Hepatocyte (in vitro differentiated cells): ENCODE measurements around the gene FAM53B. TPM values are rescaled to one million over a fixed set of nuclear protein-coding genes. Genes with fewer than 3 reads are reported as not detected.
A peak's percentile ranks its signal among the peaks of the same experiment; 100 is the strongest.

Experiments
- DNase-seq: peaks from one replicate; pipeline ENCODE4 v3.0.0-alpha.2; 2016; ENCODE audit warnings: low spot score
- H2AFZ ChIP-seq: fragments of 200-600 bp; sonication (generic); 2 replicates; pipeline ENCODE4 v1.6.0; 2016; ENCODE audit warnings: antibody characterized with exemption, mild to moderate bottlenecking
- H3K27ac ChIP-seq: fragments of 200-600 bp; sonication (generic); 2 replicates; pipeline ENCODE4 v1.5.1; 2016; ENCODE audit warnings: mild to moderate bottlenecking
- H3K27me3 ChIP-seq: fragments of 200-600 bp; sonication (generic); 2 replicates; pipeline ENCODE4 v1.6.1; 2016
- H3K36me3 ChIP-seq: fragments of 200-600 bp; sonication (generic); replicated peaks from 2 replicates; pipeline ENCODE4 v1.5.1; 2016; ENCODE audit warnings: low read depth; ENCODE audit not compliant: insufficient read depth
- H3K4me1 ChIP-seq: fragments of 200-600 bp; sonication (generic); 2 replicates; pipeline ENCODE4 v1.5.1; 2016; ENCODE audit warnings: mild to moderate bottlenecking, moderate library complexity; ENCODE audit not compliant: insufficient read depth
- H3K4me2 ChIP-seq: fragments of 200-600 bp; sonication (generic); 2 replicates; pipeline ENCODE4 v1.6.0; 2016
- H3K4me3 ChIP-seq: fragments of 200-600 bp; sonication (generic); 2 replicates; pipeline ENCODE4 v1.5.1; 2016; ENCODE audit warnings: mild to moderate bottlenecking
- H3K79me2 ChIP-seq: fragments of 200-600 bp; sonication (generic); 2 replicates; pipeline ENCODE4 v1.6.0; 2017; ENCODE audit warnings: mild to moderate bottlenecking
- H3K9me2 ChIP-seq: fragments of 200-600 bp; sonication (generic); replicated peaks from 2 replicates; pipeline ENCODE4 v1.6.0; 2017; ENCODE audit warnings: mild to moderate bottlenecking; ENCODE audit not compliant: insufficient read depth
- H3K9me3 ChIP-seq: fragments of 200-600 bp; sonication (generic); 2 replicates; pipeline ENCODE4 v1.5.1; 2016; ENCODE audit warnings: low read depth, mild to moderate bottlenecking
- H4K20me1 ChIP-seq: fragments of 200-600 bp; sonication (generic); 2 replicates; pipeline ENCODE4 v1.6.0; 2016; ENCODE audit warnings: mild to moderate bottlenecking; ENCODE audit not compliant: insufficient read depth, poor library complexity, severe bottlenecking
- EZH2 ChIP-seq: fragments of 200-600 bp; sonication (generic); IDR thresholded peaks from 2 replicates; pipeline ENCODE4 v1.6.1; 2016; ENCODE audit warnings: antibody characterized with exemption, mild to moderate bottlenecking, borderline replicate concordance
- EZH2phosphoT487 ChIP-seq: fragments of 200-600 bp; sonication (generic); IDR thresholded peaks from one replicate; pipeline ENCODE4 v1.6.1; 2018; ENCODE audit warnings: antibody characterized with exemption, mild to moderate bottlenecking, low read depth, moderate library complexity; ENCODE audit not compliant: unreplicated experiment, severe bottlenecking
- WGBS: methylation state at CpG from one replicate; pipeline ENCODE4 v1.1.6; 2016; ENCODE audit warnings: low lambda C conversion rate; ENCODE audit errors: missing lambda C conversion rate; 5-methylcytosine and 5-hydroxymethylcytosine counted together
- polyA plus RNA-seq: library from polyadenylated mRNA; unstranded; fragments of >200 nt; fragmentation: Nextera tagmentation; extraction: Ambion mirVana; gene quantifications from 2 replicates; pipeline ENCODE4 v1.2.1, GENCODE V29; 2016
- total RNA-seq: library from RNA; depleted of rRNA; stranded (reverse); fragments of >200 nt; gene quantifications from 2 replicates; pipeline ENCODE4 v1.2.3, GENCODE V29; 2014
- TF ChIP-seq, protein P1 (sequence below): fragments of 200-600 bp; sonication (generic); IDR thresholded peaks from 2 replicates; pipeline ENCODE4 v1.5.1; 2016; ENCODE audit warnings: antibody characterized with exemption, mild to moderate bottlenecking; ENCODE audit not compliant: poor library complexity

The FAM53B gene
- total and polyA plus RNA-seq, 2 experiments from 2014 or later, result 10.3 to 23.6 TPM

DNA sequence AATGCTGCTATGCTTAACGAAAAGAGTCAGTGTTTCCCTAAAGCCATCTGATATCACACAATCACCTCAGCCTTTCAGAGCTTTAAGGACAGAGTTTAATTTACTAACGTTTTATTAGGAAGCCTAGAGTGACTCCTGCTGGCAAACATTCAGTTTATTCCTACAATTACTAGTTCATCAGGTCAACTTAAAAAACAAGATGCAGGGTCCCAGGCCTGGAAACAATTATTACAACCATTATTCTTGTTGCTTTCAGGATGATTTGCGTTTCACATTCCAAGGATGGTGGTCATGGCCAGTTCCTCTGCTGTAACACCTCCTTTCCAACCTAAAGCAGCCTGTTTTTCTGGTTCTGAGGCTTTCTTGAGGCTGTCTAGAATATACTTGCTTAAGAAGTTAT, 1.5 kb upstream of the FAM53B start:
- Histone ChIP-seq H3K9me2 (no peaks in the 10 kb centered on the region), H2AFZ (no peak overlapping the region), H3K27me3 (no peaks in the 10 kb centered on the region), H3K4me1 (peaks cover 23% of the 10 kb centered on the region), H4K20me1 (peaks cover 4% of the 10 kb centered on the region), H3K36me3 (no peaks in the 10 kb centered on the region), H3K4me3 (no peak overlapping the region), H3K79me2 (peaks cover 22% of the 10 kb centered on the region), H3K4me2 (peak overlapping the region; percentile 86), H3K27ac (peak overlapping the region; percentile 92), H3K9me3 (no peaks in the 10 kb centered on the region)
- 26% methylated on average over 3 of the region's 3 CpGs for WGBS
- DNase-seq, result peak; percentile 74
- TF ChIP-seq, protein P1, sequence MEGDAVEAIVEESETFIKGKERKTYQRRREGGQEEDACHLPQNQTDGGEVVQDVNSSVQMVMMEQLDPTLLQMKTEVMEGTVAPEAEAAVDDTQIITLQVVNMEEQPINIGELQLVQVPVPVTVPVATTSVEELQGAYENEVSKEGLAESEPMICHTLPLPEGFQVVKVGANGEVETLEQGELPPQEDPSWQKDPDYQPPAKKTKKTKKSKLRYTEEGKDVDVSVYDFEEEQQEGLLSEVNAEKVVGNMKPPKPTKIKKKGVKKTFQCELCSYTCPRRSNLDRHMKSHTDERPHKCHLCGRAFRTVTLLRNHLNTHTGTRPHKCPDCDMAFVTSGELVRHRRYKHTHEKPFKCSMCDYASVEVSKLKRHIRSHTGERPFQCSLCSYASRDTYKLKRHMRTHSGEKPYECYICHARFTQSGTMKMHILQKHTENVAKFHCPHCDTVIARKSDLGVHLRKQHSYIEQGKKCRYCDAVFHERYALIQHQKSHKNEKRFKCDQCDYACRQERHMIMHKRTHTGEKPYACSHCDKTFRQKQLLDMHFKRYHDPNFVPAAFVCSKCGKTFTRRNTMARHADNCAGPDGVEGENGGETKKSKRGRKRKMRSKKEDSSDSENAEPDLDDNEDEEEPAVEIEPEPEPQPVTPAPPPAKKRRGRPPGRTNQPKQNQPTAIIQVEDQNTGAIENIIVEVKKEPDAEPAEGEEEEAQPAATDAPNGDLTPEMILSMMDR, result peak; percentile 51
- TF ChIP-seq EZH2, result no peak

DNA sequence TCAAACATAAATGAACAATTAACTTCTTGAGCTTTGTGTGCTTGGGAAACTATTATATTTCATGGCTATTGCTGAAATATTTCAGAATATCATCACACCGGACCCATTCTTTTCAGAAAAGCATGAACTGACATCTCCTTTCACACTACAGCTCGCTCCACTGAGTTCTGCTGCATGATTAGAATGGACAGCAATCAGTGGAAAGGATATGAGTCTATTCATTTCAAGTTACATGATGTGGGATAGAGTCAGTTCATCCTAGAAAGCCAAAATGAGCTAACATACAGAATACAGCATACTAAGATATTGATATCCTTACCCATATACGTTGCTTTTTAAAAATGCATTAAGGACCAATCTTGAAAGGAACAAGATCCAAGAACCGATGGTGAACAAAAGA, 1.1 kb upstream of the FAM53B start:
- peaks cover 28% of the 10 kb centered on the region for H3K4me1 ChIP-seq
- H3K79me2 ChIP-seq, result peaks cover 22% of the 10 kb centered on the region
- no peaks in the 10 kb centered on the region for H3K36me3 ChIP-seq
- no peaks in the 10 kb centered on the region for H3K27me3 ChIP-seq
- peak overlapping the region; percentile 86 for H3K4me2 ChIP-seq
- no peaks in the 10 kb centered on the region for H3K9me3 ChIP-seq
- H3K4me3 ChIP-seq, result peak overlapping the region; percentile 19
- no peak for TF ChIP-seq EZH2
- TF ChIP-seq, protein P1, result no peak
- no peak for TF ChIP-seq EZH2phosphoT487
- no peaks in the 10 kb centered on the region for H3K9me2 ChIP-seq
- H2AFZ ChIP-seq, result no peak overlapping the region
- no peak for DNase-seq
- peaks cover 4% of the 10 kb centered on the region for H4K20me1 ChIP-seq
- H3K27ac ChIP-seq, result peak overlapping the region; percentile 92
- 64% methylated on average over 4 of the region's 4 CpGs for WGBS

DNA sequence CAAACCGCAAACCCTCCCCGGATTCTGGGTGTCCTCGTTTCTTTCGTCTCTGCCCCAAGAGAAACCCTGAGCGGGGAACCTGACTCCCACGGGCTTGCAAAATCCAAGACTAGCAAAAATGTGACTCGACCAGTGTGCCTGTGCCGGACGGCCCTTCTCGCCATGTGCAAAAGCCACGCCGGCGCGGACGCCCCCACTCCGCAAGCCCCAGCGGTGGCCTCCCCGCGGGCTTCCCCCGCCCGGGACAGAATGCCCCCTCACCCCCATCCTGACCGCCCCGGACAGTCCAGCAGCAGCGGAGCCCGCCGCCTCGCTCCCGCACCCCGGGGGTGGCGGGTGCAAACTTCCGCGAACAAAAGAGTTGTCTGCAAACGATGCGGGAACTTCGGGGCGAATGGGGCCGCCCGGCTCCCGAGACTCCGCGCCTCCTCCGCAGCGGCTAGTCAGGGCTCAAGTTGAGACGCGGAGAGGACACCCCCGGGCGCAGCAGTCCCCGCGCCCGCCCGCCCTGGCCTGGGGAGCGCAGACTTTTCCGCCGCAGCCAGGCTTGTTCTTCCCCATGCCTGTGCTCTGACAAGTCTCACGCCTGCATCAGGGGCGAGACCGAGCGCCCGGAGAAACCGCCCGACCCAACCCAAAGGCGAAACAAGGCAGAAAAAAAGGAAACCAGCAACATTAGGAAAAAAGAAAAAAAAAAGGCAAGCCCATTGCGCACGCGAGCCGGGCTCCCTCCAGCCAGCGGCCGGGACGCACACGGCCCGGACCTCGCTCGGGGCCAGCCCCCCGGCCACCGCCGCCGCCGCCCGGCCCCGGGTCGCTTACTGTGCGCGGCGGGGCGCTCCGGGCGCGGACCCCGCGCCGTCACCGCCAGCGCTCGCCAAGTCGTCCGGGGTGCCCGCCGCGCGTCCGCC, 732 bp downstream of the FAM53B start:
- peaks cover 46% of the 10 kb centered on the region for H3K4me1 ChIP-seq

More for the DNA sequence above, 732 bp downstream of the FAM53B start:
- H3K27me3 ChIP-seq, result no peaks in the 10 kb centered on the region
- H3K27ac ChIP-seq, result peak overlapping the region; percentile 65
- no peaks in the 10 kb centered on the region for H3K9me2 ChIP-seq
- no peaks in the 10 kb centered on the region for H3K36me3 ChIP-seq
- H4K20me1 ChIP-seq, result peaks cover 7% of the 10 kb centered on the region
- DNase-seq, result peak; percentile 41
- peaks cover 36% of the 10 kb centered on the region for H3K79me2 ChIP-seq
- H3K9me3 ChIP-seq, result no peaks in the 10 kb centered on the region
- H2AFZ ChIP-seq, result peak overlapping the region; percentile 19
- TF ChIP-seq, protein P1, result no peak
- no peak for TF ChIP-seq EZH2phosphoT487
- TF ChIP-seq EZH2, result no peak
- WGBS, result 2% methylated on average over 56 of the region's 101 CpGs
- H3K4me3 ChIP-seq, result peak overlapping the region; percentile 59
- H3K4me2 ChIP-seq, result peak overlapping the region; percentile 94
